ENCODE data around the gene PDLIM5.
"Not testable (repeated sequence)": the region's sequence is repeated elsewhere in the genome, so short reads cannot be mapped to it uniquely, and the experiment has no call there.

PDLIM5 gene

GRCh38 chr4:94551643-94552564 is 100.2 kb downstream of the PDLIM5 start:
- Histone ChIP-seq H3K4me1 (ENCODE audit: control insufficient read depth, insufficient read depth, low read length) (no peaks in the 10 kb centered on the region), H3K36me3 (ENCODE audit: control insufficient read depth, insufficient read depth, low read length) (no peaks in the 10 kb centered on the region), H3K4me3 (ENCODE audit: low read length) (no peak overlapping the region), H3K27me3 (ENCODE audit: control insufficient read depth, insufficient read depth, low read length) (no peaks in the 10 kb centered on the region), H3K9me3 (ENCODE audit: control insufficient read depth, insufficient read depth, low read length) (no peaks in the 10 kb centered on the region), H3K27ac (ENCODE audit: low read length) (no peak overlapping the region)
- WGBS (ENCODE audit: insufficient coverage, insufficient read length): no CpG with 5 or more reads among the region's 3 CpGs
- no peak for DNase-seq (ENCODE audit: low read depth, low spot score)

- H3K36me3 ChIP-seq (ENCODE audit: control insufficient read depth, insufficient read depth, low read length); DNase-seq (ENCODE audit: low read depth, low spot score); H3K4me3 ChIP-seq (ENCODE audit: low read length); H3K27me3 ChIP-seq (ENCODE audit: control insufficient read depth, insufficient read depth, low read length); H3K27ac ChIP-seq (ENCODE audit: low read length); H3K4me1 ChIP-seq (ENCODE audit: control insufficient read depth, insufficient read depth, low read length); H3K9me3 ChIP-seq (ENCODE audit: control insufficient read depth, insufficient read depth, low read length): not testable (repeated sequence)
- WGBS (ENCODE audit: insufficient coverage, insufficient read length): no CpG with 5 or more reads among the region's 4 CpGs
Measured at GRCh38 chr4:94556047-94556446, 104.3 kb downstream of the PDLIM5 start.

- not testable (repeated sequence) for H3K27me3 ChIP-seq (ENCODE audit: control insufficient read depth, insufficient read depth, low read length)
- no CpG with 5 or more reads among the region's 1 CpG for WGBS (ENCODE audit: insufficient coverage, insufficient read length)
Measured at GRCh38 chr4:94557632-94558031, 105.9 kb downstream of the PDLIM5 start.

GRCh38 chr4:94558392-94558904 is 106.7 kb downstream of the PDLIM5 start:
- DNase-seq (ENCODE audit: low read depth, low spot score): no peak
- no CpG with 5 or more reads among the region's 1 CpG for WGBS (ENCODE audit: insufficient coverage, insufficient read length)
- H3K36me3 ChIP-seq (ENCODE audit: control insufficient read depth, insufficient read depth, low read length): no peaks in the 10 kb centered on the region
- no peak overlapping the region for H3K4me3 ChIP-seq (ENCODE audit: low read length)
- H3K27me3 ChIP-seq (ENCODE audit: control insufficient read depth, insufficient read depth, low read length): no peaks in the 10 kb centered on the region
- H3K9me3 ChIP-seq (ENCODE audit: control insufficient read depth, insufficient read depth, low read length): no peaks in the 10 kb centered on the region
- no peak overlapping the region for H3K27ac ChIP-seq (ENCODE audit: low read length)
- H3K4me1 ChIP-seq (ENCODE audit: control insufficient read depth, insufficient read depth, low read length): no peaks in the 10 kb centered on the region

More at GRCh38 chr4:94557632-94558031, 105.9 kb downstream of the PDLIM5 start:
- not testable (repeated sequence) for H3K4me1 ChIP-seq (ENCODE audit: control insufficient read depth, insufficient read depth, low read length); H3K36me3 ChIP-seq (ENCODE audit: control insufficient read depth, insufficient read depth, low read length); H3K27ac ChIP-seq (ENCODE audit: low read length); H3K9me3 ChIP-seq (ENCODE audit: control insufficient read depth, insufficient read depth, low read length); DNase-seq (ENCODE audit: low read depth, low spot score); H3K4me3 ChIP-seq (ENCODE audit: low read length)

- H3K4me1 ChIP-seq (ENCODE audit: control insufficient read depth, insufficient read depth, low read length): no peaks in the 10 kb centered on the region
- no peak overlapping the region for H3K4me3 ChIP-seq (ENCODE audit: low read length)
- H3K36me3 ChIP-seq (ENCODE audit: control insufficient read depth, insufficient read depth, low read length): no peaks in the 10 kb centered on the region
- no peaks in the 10 kb centered on the region for H3K27me3 ChIP-seq (ENCODE audit: control insufficient read depth, insufficient read depth, low read length)
- no peak overlapping the region for H3K27ac ChIP-seq (ENCODE audit: low read length)
- no peak for DNase-seq (ENCODE audit: low read depth, low spot score)
- no peaks in the 10 kb centered on the region for H3K9me3 ChIP-seq (ENCODE audit: control insufficient read depth, insufficient read depth, low read length)
- WGBS (ENCODE audit: insufficient coverage, insufficient read length): no CpG with 5 or more reads among the region's 3 CpGs
Measured at GRCh38 chr4:94559351-94559806, 107.6 kb downstream of the PDLIM5 start.

GRCh38 chr4:94561249-94562024 is 109.7 kb downstream of the PDLIM5 start:
- no CpG with 5 or more reads among the region's 5 CpGs for WGBS (ENCODE audit: insufficient coverage, insufficient read length)
- no peak for DNase-seq (ENCODE audit: low read depth, low spot score)
- Histone ChIP-seq H3K9me3 (ENCODE audit: control insufficient read depth, insufficient read depth, low read length) (no peaks in the 10 kb centered on the region), H3K27me3 (ENCODE audit: control insufficient read depth, insufficient read depth, low read length) (no peaks in the 10 kb centered on the region), H3K4me1 (ENCODE audit: control insufficient read depth, insufficient read depth, low read length) (no peaks in the 10 kb centered on the region), H3K27ac (ENCODE audit: low read length) (no peak overlapping the region), H3K4me3 (ENCODE audit: low read length) (no peak overlapping the region), H3K36me3 (ENCODE audit: control insufficient read depth, insufficient read depth, low read length) (no peaks in the 10 kb centered on the region)

GRCh38 chr4:94562285-94562684 is 110.5 kb downstream of the PDLIM5 start:
- Histone ChIP-seq H3K9me3 (ENCODE audit: control insufficient read depth, insufficient read depth, low read length) (no peaks in the 10 kb centered on the region), H3K27me3 (ENCODE audit: control insufficient read depth, insufficient read depth, low read length) (no peaks in the 10 kb centered on the region), H3K4me1 (ENCODE audit: control insufficient read depth, insufficient read depth, low read length) (no peaks in the 10 kb centered on the region), H3K4me3 (ENCODE audit: low read length) (no peak overlapping the region), H3K27ac (ENCODE audit: low read length) (no peak overlapping the region), H3K36me3 (ENCODE audit: control insufficient read depth, insufficient read depth, low read length) (no peaks in the 10 kb centered on the region)
- no peak for DNase-seq (ENCODE audit: low read depth, low spot score)
- no CpG with 5 or more reads among the region's 1 CpG for WGBS (ENCODE audit: insufficient coverage, insufficient read length)

GRCh38 chr4:94564252-94564651 is 112.5 kb downstream of the PDLIM5 start:
- no peak for DNase-seq (ENCODE audit: low read depth, low spot score)
- H3K4me1 ChIP-seq (ENCODE audit: control insufficient read depth, insufficient read depth, low read length): no peaks in the 10 kb centered on the region
- H3K36me3 ChIP-seq (ENCODE audit: control insufficient read depth, insufficient read depth, low read length): no peaks in the 10 kb centered on the region
- no peaks in the 10 kb centered on the region for H3K9me3 ChIP-seq (ENCODE audit: control insufficient read depth, insufficient read depth, low read length)
- no CpG with 5 or more reads among the region's 2 CpGs for WGBS (ENCODE audit: insufficient coverage, insufficient read length)
- H3K4me3 ChIP-seq (ENCODE audit: low read length): no peak overlapping the region
- no peaks in the 10 kb centered on the region for H3K27me3 ChIP-seq (ENCODE audit: control insufficient read depth, insufficient read depth, low read length)
- no peak overlapping the region for H3K27ac ChIP-seq (ENCODE audit: low read length)

- no peak for DNase-seq (ENCODE audit: low read depth, low spot score)
- no peaks in the 10 kb centered on the region for H3K27me3 ChIP-seq (ENCODE audit: control insufficient read depth, insufficient read depth, low read length)
- no peak overlapping the region for H3K27ac ChIP-seq (ENCODE audit: low read length)
- no peaks in the 10 kb centered on the region for H3K4me1 ChIP-seq (ENCODE audit: control insufficient read depth, insufficient read depth, low read length)
- no peaks in the 10 kb centered on the region for H3K9me3 ChIP-seq (ENCODE audit: control insufficient read depth, insufficient read depth, low read length)
- H3K36me3 ChIP-seq (ENCODE audit: control insufficient read depth, insufficient read depth, low read length): no peaks in the 10 kb centered on the region
- WGBS (ENCODE audit: insufficient coverage, insufficient read length): no CpG with 5 or more reads among the region's 4 CpGs
- H3K4me3 ChIP-seq (ENCODE audit: low read length): no peak overlapping the region
Measured at GRCh38 chr4:94566420-94566819, 114.7 kb downstream of the PDLIM5 start.

- Histone ChIP-seq H3K4me3 (ENCODE audit: low read length) (no peak overlapping the region), H3K27me3 (ENCODE audit: control insufficient read depth, insufficient read depth, low read length) (no peaks in the 10 kb centered on the region), H3K27ac (ENCODE audit: low read length) (no peak overlapping the region), H3K36me3 (ENCODE audit: control insufficient read depth, insufficient read depth, low read length) (no peaks in the 10 kb centered on the region), H3K9me3 (ENCODE audit: control insufficient read depth, insufficient read depth, low read length) (no peaks in the 10 kb centered on the region), H3K4me1 (ENCODE audit: control insufficient read depth, insufficient read depth, low read length) (no peaks in the 10 kb centered on the region)
- WGBS (ENCODE audit: insufficient coverage, insufficient read length): no CpG with 5 or more reads among the region's 5 CpGs
- DNase-seq (ENCODE audit: low read depth, low spot score): no peak
Measured at GRCh38 chr4:94567811-94568210, 116.1 kb downstream of the PDLIM5 start.
